Measurements from ENCODE around the gene BCL6. TPM values are rescaled to one million over a fixed set of nuclear protein-coding genes. Genes with fewer than 3 reads are reported as not detected.

The BCL6 gene
- total RNA-seq, 1 donor from 2014 or later = 47.7 TPM

Other genes starting within 250 kb of the BCL6 start
- not detected for gene SST, start 75.1 kb downstream of the BCL6 start, total RNA-seq
- not detected for gene RTP2, start 42.9 kb downstream of the BCL6 start, total RNA-seq